ENCODE results near the gene SMYD3.

Gene SMYD3

GRCh38 chr1:246178717-246179311 lies 328.3 kb downstream of the SMYD3 start:
- no peaks in the 10 kb centered on the region for H3K4me1 ChIP-seq (ENCODE audit: low read depth, poor library complexity, severe bottlenecking)
- H3K27ac ChIP-seq = no peak overlapping the region

DNA sequence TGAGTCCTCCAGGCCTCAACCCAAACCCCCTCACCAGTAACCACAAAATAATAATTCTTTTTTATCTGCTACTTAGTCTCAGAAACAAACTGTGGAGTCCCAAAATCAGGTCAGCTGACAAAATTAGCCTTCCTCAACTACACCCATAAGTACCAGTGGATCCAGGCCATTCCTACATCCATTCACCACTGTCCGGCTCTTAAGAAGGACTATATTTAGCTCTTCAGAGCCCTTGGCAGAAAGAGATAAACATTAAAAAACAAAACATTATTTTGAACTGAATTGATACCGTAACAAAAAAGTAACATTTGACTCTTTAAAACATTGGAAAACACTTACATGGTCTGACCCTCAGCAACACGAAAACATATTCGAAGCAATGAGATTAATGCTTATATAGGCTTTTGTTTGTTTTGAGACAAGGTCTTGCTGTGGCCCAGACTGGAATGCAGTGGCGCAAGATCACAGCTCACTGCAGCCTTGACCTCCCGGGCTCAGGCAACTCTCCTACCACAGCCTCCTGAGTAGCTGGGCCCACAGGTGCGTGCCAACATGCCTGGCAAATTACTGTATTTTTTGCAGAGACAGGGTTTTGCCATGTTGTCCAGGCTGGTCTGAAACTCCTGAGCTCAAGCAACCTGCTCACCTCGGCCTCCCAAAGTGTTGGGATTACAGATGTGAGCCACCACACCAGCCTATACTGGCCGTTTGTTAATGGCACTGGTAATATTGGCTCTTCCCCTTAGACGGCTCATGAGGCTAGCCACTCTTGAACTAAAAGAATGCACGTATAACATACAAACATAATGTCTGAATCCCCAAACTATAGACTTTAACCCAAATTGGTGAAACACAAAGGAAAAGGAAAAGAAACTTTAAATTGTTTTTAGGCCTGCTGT lies 330.7 kb downstream of the SMYD3 start:
- no peak overlapping the region for H3K27ac ChIP-seq
- no peak overlapping the region for H3K4me3 ChIP-seq (IDR thresholded peaks at IDR 0.05; ENCODE audit: insufficient read depth, low read depth, low read length)
- H3K4me1 ChIP-seq (ENCODE audit: low read depth, poor library complexity, severe bottlenecking) = no peaks in the 10 kb centered on the region
- no peak overlapping the region for H3K9ac ChIP-seq
- no peaks in the 10 kb centered on the region for H3K36me3 ChIP-seq (ENCODE audit: insufficient read depth)
- H2AFZ ChIP-seq (ENCODE audit: low read depth) = no peak overlapping the region
- no peaks in the 10 kb centered on the region for H3K79me2 ChIP-seq (ENCODE audit: insufficient read depth, low read depth)
- no peaks in the 10 kb centered on the region for H3K27me3 ChIP-seq (ENCODE audit: insufficient read depth, low read depth)
- no peaks in the 10 kb centered on the region for H4K20me1 ChIP-seq (ENCODE audit: insufficient read depth)
- no peak for TF ChIP-seq CTCF (conservative IDR thresholded peaks at IDR 0.05; ENCODE audit: low read depth, low read length)
- no peak overlapping the region for H3K4me2 ChIP-seq

More at GRCh38 chr1:246178717-246179311, 328.3 kb downstream of the SMYD3 start:
- Histone ChIP-seq H2AFZ (ENCODE audit: low read depth) (no peak overlapping the region), H3K4me2 (no peak overlapping the region), H4K20me1 (ENCODE audit: insufficient read depth) (no peaks in the 10 kb centered on the region), H3K36me3 (ENCODE audit: insufficient read depth) (no peaks in the 10 kb centered on the region), H3K27me3 (ENCODE audit: insufficient read depth, low read depth) (no peaks in the 10 kb centered on the region), H3K4me3 (IDR thresholded peaks at IDR 0.05; ENCODE audit: insufficient read depth, low read depth, low read length) (no peak overlapping the region), H3K79me2 (ENCODE audit: insufficient read depth, low read depth) (no peaks in the 10 kb centered on the region), H3K9ac (no peak overlapping the region)
- TF ChIP-seq CTCF (conservative IDR thresholded peaks at IDR 0.05; ENCODE audit: low read depth, low read length) = no peak

DNA sequence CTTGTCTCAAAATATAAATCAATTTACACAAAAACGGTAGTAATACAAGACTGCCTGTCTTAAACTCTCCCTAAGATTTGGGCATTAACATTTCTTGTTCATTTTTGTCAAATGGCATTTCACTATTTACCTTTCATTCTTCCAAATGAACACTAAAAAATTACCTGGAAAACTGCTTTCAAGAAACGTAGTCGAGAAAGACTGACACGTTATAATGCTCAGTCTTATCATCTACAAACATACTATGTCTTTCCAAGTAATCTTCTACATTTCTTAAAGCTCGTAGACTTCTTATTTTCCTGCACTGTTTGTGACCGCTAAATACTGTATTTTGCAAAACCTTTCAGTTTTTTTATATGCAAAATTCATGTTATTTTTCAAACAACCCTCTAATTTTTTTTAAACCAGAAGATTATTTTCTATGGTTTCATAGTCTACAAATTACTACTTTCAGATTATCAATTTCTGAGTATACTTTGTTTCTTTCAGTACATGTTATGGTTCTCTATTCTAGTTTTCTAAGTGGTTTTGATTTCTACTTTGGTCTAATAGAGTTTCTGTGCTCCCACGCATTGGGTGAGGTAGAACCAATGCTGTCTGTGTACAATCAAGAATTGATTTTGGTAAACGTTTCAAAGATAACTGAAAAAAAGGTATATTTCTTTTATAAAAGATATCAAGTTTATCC lies 336.4 kb downstream of the SMYD3 start:
- Histone ChIP-seq H2AFZ (ENCODE audit: low read depth) (no peak overlapping the region), H3K4me3 (IDR thresholded peaks at IDR 0.05; ENCODE audit: insufficient read depth, low read depth, low read length) (no peak overlapping the region), H3K27me3 (ENCODE audit: insufficient read depth, low read depth) (no peaks in the 10 kb centered on the region), H3K79me2 (ENCODE audit: insufficient read depth, low read depth) (no peaks in the 10 kb centered on the region), H3K36me3 (ENCODE audit: insufficient read depth) (no peaks in the 10 kb centered on the region), H3K9ac (no peak overlapping the region), H3K4me2 (no peak overlapping the region), H3K27ac (no peak overlapping the region), H3K4me1 (ENCODE audit: low read depth, poor library complexity, severe bottlenecking) (no peaks in the 10 kb centered on the region), H4K20me1 (ENCODE audit: insufficient read depth) (no peaks in the 10 kb centered on the region)
- no peak for TF ChIP-seq CTCF (conservative IDR thresholded peaks at IDR 0.05; ENCODE audit: low read depth, low read length)

- no peak overlapping the region for H3K9ac ChIP-seq
- H3K4me3 ChIP-seq (IDR thresholded peaks at IDR 0.05; ENCODE audit: insufficient read depth, low read depth, low read length) = no peak overlapping the region
- H3K36me3 ChIP-seq (ENCODE audit: insufficient read depth) = no peaks in the 10 kb centered on the region
- H3K4me2 ChIP-seq = no peak overlapping the region
- H3K27me3 ChIP-seq (ENCODE audit: insufficient read depth, low read depth) = no peaks in the 10 kb centered on the region
- no peak overlapping the region for H3K27ac ChIP-seq
- no peaks in the 10 kb centered on the region for H3K4me1 ChIP-seq (ENCODE audit: low read depth, poor library complexity, severe bottlenecking)
- H3K79me2 ChIP-seq (ENCODE audit: insufficient read depth, low read depth) = no peaks in the 10 kb centered on the region
- no peak overlapping the region for H2AFZ ChIP-seq (ENCODE audit: low read depth)
- H4K20me1 ChIP-seq (ENCODE audit: insufficient read depth) = no peaks in the 10 kb centered on the region
- TF ChIP-seq CTCF (conservative IDR thresholded peaks at IDR 0.05; ENCODE audit: low read depth, low read length) = no peak
Observed at GRCh38 chr1:246169486-246169885, 337.6 kb downstream of the SMYD3 start.
